Gastrocnemius medialis (tissue), 4 donors: Measurements from ENCODE around the gene SSU72.

Experiments used
- CTCF ChIP-seq, 5 experiments: fragments of 450-650 bp in 3 of 5; fragments of 200-600 bp in 2 of 5; sonication (generic) in 2 of 5; IDR thresholded peaks in 4 of 5; conservative IDR thresholded peaks in 1 of 5; 1 replicate in 4 of 5; 2 replicates in 1 of 5; pipeline ENCODE4 v1.5.1; 2016 to 2019; ENCODE audit warnings: antibody characterized with exemption in 5 of 5, mild to moderate bottlenecking in 3 of 5, moderate library complexity in 3 of 5
- POLR2A ChIP-seq, 2 donors: fragments of 450-650 bp; IDR thresholded peaks; one replicate each; pipeline ENCODE4 v1.6.1; 2017; ENCODE audit warnings: antibody characterized with exemption in 2 of 2, mild to moderate bottlenecking in 2 of 2, moderate library complexity in 2 of 2

GRCh38 chr1:1536019-1536937 is 38.4 kb downstream of the SSU72 start:
- TF ChIP-seq CTCF (IDR thresholded peaks at IDR 0.05 in 4 of 5, conservative IDR thresholded peaks at IDR 0.05 in 1 of 5) (no peak), POLR2A (IDR thresholded peaks at IDR 0.05) (no peak)
